Measurements from ENCODE around the gene METTL24.
A peak's percentile ranks its signal among the peaks of the same experiment; 100 is the strongest.

Gene METTL24

GRCh38 chr6:110334423-110335180 lies 23.5 kb downstream of the METTL24 start:
- DNase-seq (ENCODE audit: low spot score) = no peak

- no peak for DNase-seq (ENCODE audit: low spot score)
Observed at GRCh38 chr6:110332281-110332680, 25.9 kb downstream of the METTL24 start.

- DNase-seq (ENCODE audit: low spot score) = no peak
Observed at GRCh38 chr6:110331816-110332215, 26.3 kb downstream of the METTL24 start.

GRCh38 chr6:110331390-110331789 lies 26.8 kb downstream of the METTL24 start:
- DNase-seq (ENCODE audit: low spot score) = no peak

- DNase-seq (ENCODE audit: low spot score) = peak; percentile 38
Observed at GRCh38 chr6:110329714-110330436, 28.3 kb downstream of the METTL24 start.

GRCh38 chr6:110329348-110329713 lies 28.8 kb downstream of the METTL24 start:
- DNase-seq (ENCODE audit: low spot score) = no peak

GRCh38 chr6:110328259-110328658 lies 29.9 kb downstream of the METTL24 start:
- no peak for DNase-seq (ENCODE audit: low spot score)

GRCh38 chr6:110327391-110327790 lies 30.8 kb downstream of the METTL24 start:
- DNase-seq (ENCODE audit: low spot score) = no peak

GRCh38 chr6:110326609-110327008 lies 31.5 kb downstream of the METTL24 start:
- DNase-seq (ENCODE audit: low spot score) = no peak

- no peak for DNase-seq (ENCODE audit: low spot score)
Observed at GRCh38 chr6:110326057-110326456, 32.1 kb downstream of the METTL24 start.

- DNase-seq (ENCODE audit: low spot score) = no peak
Observed at GRCh38 chr6:110325197-110325596, 33.0 kb downstream of the METTL24 start.

GRCh38 chr6:110324548-110324947 lies 33.6 kb downstream of the METTL24 start:
- DNase-seq (ENCODE audit: low spot score) = no peak

GRCh38 chr6:110323258-110323657 lies 34.9 kb downstream of the METTL24 start:
- no peak for DNase-seq (ENCODE audit: low spot score)

- DNase-seq (ENCODE audit: low spot score) = no peak
Observed at GRCh38 chr6:110322874-110323242, 35.3 kb downstream of the METTL24 start.

- DNase-seq (ENCODE audit: low spot score) = no peak
Observed at GRCh38 chr6:110322151-110322873, 35.8 kb downstream of the METTL24 start.

- no peak for DNase-seq (ENCODE audit: low spot score)
Observed at GRCh38 chr6:110320307-110320706, 37.8 kb downstream of the METTL24 start.

- DNase-seq (ENCODE audit: low spot score) = no peak
Observed at GRCh38 chr6:110319843-110320242, 38.3 kb downstream of the METTL24 start.

- no peak for DNase-seq (ENCODE audit: low spot score)
Observed at GRCh38 chr6:110319381-110319780, 38.8 kb downstream of the METTL24 start.

GRCh38 chr6:110318971-110319370 lies 39.2 kb downstream of the METTL24 start:
- no peak for DNase-seq (ENCODE audit: low spot score)

GRCh38 chr6:110317646-110318045 lies 40.5 kb downstream of the METTL24 start:
- no peak for DNase-seq (ENCODE audit: low spot score)

- no peak for DNase-seq (ENCODE audit: low spot score)
Observed at GRCh38 chr6:110317189-110317588, 41.0 kb downstream of the METTL24 start.

GRCh38 chr6:110315869-110316398 lies 42.2 kb downstream of the METTL24 start:
- DNase-seq (ENCODE audit: low spot score) = no peak
